Astrocyte (in vitro differentiated cells and primary cell): ENCODE measurements around the gene ANGEL2. TPM values are rescaled to one million over a fixed set of nuclear protein-coding genes. Genes with fewer than 3 reads are reported as not detected.
A peak's percentile ranks its signal among the peaks of the same experiment; 100 is the strongest.

Experiments
- DNase-seq: peaks from one replicate; pipeline ENCODE4 v3.0.0-alpha.2; 2010; ENCODE audit warnings: low read depth
- FAIRE-seq: peaks from 2 replicates; lab custom pipeline; 2011; peaks lifted over from hg19 to GRCh38; lab: Jason Lieb, UNC
- H2AFZ ChIP-seq: 2 replicates; pipeline ENCODE4 v1.6.0; 2012; ENCODE audit warnings: low read depth, low read length, inconsistent platforms
- H3K27ac ChIP-seq: 2 replicates; pipeline ENCODE4 v1.5.1; 2011; ENCODE audit warnings: low read depth, low read length, inconsistent platforms
- H3K27me3 ChIP-seq: 2 replicates; pipeline ENCODE4 v1.6.0; 2011; ENCODE audit warnings: low read length, inconsistent platforms; ENCODE audit not compliant: insufficient read depth
- H3K36me3 ChIP-seq: 2 replicates; pipeline ENCODE4 v1.5.1; 2011; ENCODE audit warnings: low read length, inconsistent platforms; ENCODE audit not compliant: insufficient read depth
- H3K4me1 ChIP-seq: 2 replicates; pipeline ENCODE4 v1.5.1; 2011; ENCODE audit warnings: low read length, inconsistent platforms; ENCODE audit not compliant: insufficient read depth
- H3K4me2 ChIP-seq: 2 replicates; pipeline ENCODE4 v1.6.0; 2012; ENCODE audit warnings: low read length, inconsistent platforms
- H3K4me3 ChIP-seq: 2 replicates; pipeline ENCODE4 v1.5.1; 2011; ENCODE audit warnings: low read depth, mild to moderate bottlenecking, low read length, inconsistent platforms; ENCODE audit not compliant: insufficient read depth
- H3K79me2 ChIP-seq: 2 replicates; pipeline ENCODE4 v1.6.0; 2012; ENCODE audit warnings: mild to moderate bottlenecking, low read length, inconsistent platforms; ENCODE audit not compliant: insufficient read depth
- H3K9ac ChIP-seq: 2 replicates; pipeline ENCODE4 v1.6.0; 2012; ENCODE audit warnings: mild to moderate bottlenecking, low read length, inconsistent platforms
- H3K9me3 ChIP-seq: 2 replicates; pipeline ENCODE4 v1.5.1; 2012; ENCODE audit warnings: low read depth, mild to moderate bottlenecking, low read length, inconsistent platforms; ENCODE audit not compliant: insufficient read depth
- H4K20me1 ChIP-seq: 2 replicates; pipeline ENCODE4 v1.6.0; 2012; ENCODE audit warnings: low read length, inconsistent platforms; ENCODE audit not compliant: insufficient read depth
- H3K27ac Mint-ChIP-seq: one replicate; pipeline ENCODE4 v1.8.0; 2021; ENCODE audit warnings: mild to moderate bottlenecking, mixed read lengths; ENCODE audit not compliant: unreplicated experiment
- H3K27me3 Mint-ChIP-seq: one replicate; pipeline ENCODE4 v1.8.0; 2021; ENCODE audit warnings: low read depth, mixed read lengths; ENCODE audit not compliant: unreplicated experiment
- H3K36me3 Mint-ChIP-seq: one replicate; pipeline ENCODE4 v1.8.0; 2021; ENCODE audit warnings: low read depth, mixed read lengths; ENCODE audit not compliant: unreplicated experiment
- H3K4me1 Mint-ChIP-seq: one replicate; pipeline ENCODE4 v1.8.0; 2021; ENCODE audit warnings: low read depth, mixed read lengths; ENCODE audit not compliant: unreplicated experiment
- H3K4me3 Mint-ChIP-seq: one replicate; pipeline ENCODE4 v1.8.0; 2021; ENCODE audit warnings: mild to moderate bottlenecking, moderate library complexity, mixed read lengths; ENCODE audit not compliant: unreplicated experiment
- H3K9me3 Mint-ChIP-seq: one replicate; pipeline ENCODE4 v1.8.0; 2021; ENCODE audit warnings: mild to moderate bottlenecking, mixed read lengths; ENCODE audit not compliant: unreplicated experiment
- CTCF ChIP-seq: IDR thresholded peaks from 2 replicates; pipeline ENCODE4 v1.5.1; 2011; ENCODE audit warnings: low read depth, mild to moderate bottlenecking, inconsistent platforms, low read length, moderate library complexity; ENCODE audit not compliant: insufficient read depth
- EZH2 ChIP-seq: IDR thresholded peaks from 2 replicates; pipeline ENCODE4 v1.6.1; 2012; ENCODE audit warnings: mild to moderate bottlenecking, low read length, inconsistent platforms; ENCODE audit not compliant: insufficient read depth
- total RNA-seq: library from RNA; stranded (reverse); gene quantifications from 2 replicates; pipeline ENCODE4 v1.2.1, GENCODE V29; 2021

Gene ANGEL2
- total RNA-seq, 1 donor from 2014 or later: 21.6 TPM

DNA sequence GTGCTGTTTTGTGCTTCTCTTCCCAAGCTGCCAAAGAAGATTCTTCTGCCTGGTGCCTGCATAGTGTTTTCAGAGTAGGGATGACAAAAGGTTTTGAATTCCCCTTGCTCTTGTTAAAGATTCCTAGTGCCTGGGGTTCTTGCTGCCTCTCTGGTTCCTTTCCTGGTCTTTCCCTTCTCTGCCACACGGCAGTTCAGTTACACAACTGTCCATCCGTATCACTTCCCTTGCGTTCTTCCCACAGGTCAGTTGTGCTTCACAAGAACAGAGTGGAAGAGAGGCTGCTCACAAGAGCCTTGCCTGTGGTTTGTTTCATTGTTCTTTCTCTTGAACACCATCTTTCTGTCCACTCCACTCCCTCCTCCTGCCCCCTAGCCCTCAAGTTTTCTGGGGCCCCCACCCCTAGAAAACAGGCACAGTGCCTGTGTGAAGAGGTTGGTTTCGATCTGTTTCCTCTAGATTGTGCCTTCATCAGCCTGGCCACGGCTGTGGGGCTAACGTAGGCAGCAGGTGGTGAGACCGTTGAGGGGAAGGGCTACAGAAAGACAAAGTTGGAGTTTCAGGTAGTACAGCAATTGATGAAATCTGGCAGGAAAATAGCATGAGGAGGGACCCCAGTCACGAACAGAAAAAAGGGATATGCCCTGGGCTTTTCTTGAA is 59.6 kb downstream of the ANGEL2 start:
- no peaks in the 10 kb centered on the region for H4K20me1 ChIP-seq
- no peaks in the 10 kb centered on the region for H3K27me3 ChIP-seq
- no peak overlapping the region for H3K4me3 Mint-ChIP-seq
- H3K4me1 Mint-ChIP-seq: peaks cover 24% of the 10 kb centered on the region
- no peak overlapping the region for H3K4me3 ChIP-seq
- peaks cover 24% of the 10 kb centered on the region for H3K27me3 Mint-ChIP-seq
- H3K4me2 ChIP-seq: no peak overlapping the region
- peak overlapping the region; percentile 13 for H3K27ac Mint-ChIP-seq
- peaks cover 15% of the 10 kb centered on the region for H3K4me1 ChIP-seq
- H3K9me3 Mint-ChIP-seq: no peaks in the 10 kb centered on the region
- no peaks in the 10 kb centered on the region for H3K79me2 ChIP-seq
- no peak for DNase-seq
- H3K36me3 Mint-ChIP-seq: peaks cover 11% of the 10 kb centered on the region
- no peak for FAIRE-seq
- no peaks in the 10 kb centered on the region for H3K9me3 ChIP-seq
- no peak overlapping the region for H3K9ac ChIP-seq
- no peaks in the 10 kb centered on the region for H3K36me3 ChIP-seq
- no peak overlapping the region for H3K27ac ChIP-seq
- no peak overlapping the region for H2AFZ ChIP-seq
- no peak for TF ChIP-seq EZH2
- TF ChIP-seq CTCF: no peak

DNA sequence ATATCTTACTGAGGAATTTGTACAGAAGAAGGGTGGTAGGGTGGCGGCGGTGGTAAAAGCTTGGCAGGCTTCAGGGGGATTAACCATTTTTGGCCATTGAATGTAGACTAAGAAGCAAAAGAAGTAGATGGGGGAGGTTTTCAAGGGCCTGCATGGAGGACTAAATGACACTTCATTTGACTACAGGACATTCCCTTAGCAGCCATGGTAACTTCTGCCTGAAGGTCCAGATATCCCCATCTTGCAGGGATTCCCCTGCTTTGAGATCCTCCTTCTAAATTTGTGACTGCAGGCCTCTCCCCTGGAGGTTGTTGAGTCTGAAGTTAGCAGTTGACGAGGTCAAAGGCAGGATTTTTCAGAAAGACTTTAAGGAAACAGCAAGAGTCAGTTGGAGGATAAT is 60.6 kb downstream of the ANGEL2 start:
- Histone ChIP-seq H4K20me1 (no peaks in the 10 kb centered on the region), H3K27me3 (no peaks in the 10 kb centered on the region), H2AFZ (no peak overlapping the region), H3K79me2 (no peaks in the 10 kb centered on the region), H3K9me3 (no peaks in the 10 kb centered on the region), H3K4me3 (no peak overlapping the region), H3K27ac (no peak overlapping the region), H3K4me1 (peaks cover 19% of the 10 kb centered on the region), H3K36me3 (no peaks in the 10 kb centered on the region), H3K9ac (no peak overlapping the region), H3K4me2 (no peak overlapping the region)
- no peak for TF ChIP-seq CTCF
- TF ChIP-seq EZH2: no peak
- Mint-ChIP-seq H3K27ac (no peak overlapping the region), H3K9me3 (no peaks in the 10 kb centered on the region), H3K36me3 (peaks cover 9% of the 10 kb centered on the region), H3K27me3 (peaks cover 27% of the 10 kb centered on the region), H3K4me3 (no peak overlapping the region), H3K4me1 (peaks cover 22% of the 10 kb centered on the region)
- DNase-seq (no peak), FAIRE-seq (no peak)

DNA sequence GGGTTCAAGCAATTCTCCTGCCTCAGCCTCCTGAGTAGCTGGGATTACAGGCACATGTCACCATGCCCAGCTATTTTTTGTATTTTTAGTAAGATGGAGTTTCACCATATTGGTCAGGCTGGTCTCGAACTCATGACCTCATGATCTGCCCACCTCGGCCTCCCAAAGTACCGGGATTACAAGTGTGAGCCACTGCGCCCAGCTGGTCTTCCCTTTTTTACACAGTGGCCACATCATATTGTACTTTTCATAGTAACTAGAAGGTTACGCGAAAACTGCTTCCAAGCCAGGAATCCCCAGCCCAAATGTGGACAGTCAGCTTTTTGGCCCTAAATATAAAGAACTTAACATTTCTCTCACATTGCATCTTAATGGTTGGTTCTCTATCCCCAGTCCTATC is 61.2 kb downstream of the ANGEL2 start:
- no peak overlapping the region for H2AFZ ChIP-seq
- DNase-seq (no peak), FAIRE-seq (no peak)
- peaks cover 19% of the 10 kb centered on the region for H3K4me1 ChIP-seq
- peaks cover 31% of the 10 kb centered on the region for H3K27me3 Mint-ChIP-seq
- TF ChIP-seq EZH2: no peak
- TF ChIP-seq CTCF: no peak
- no peaks in the 10 kb centered on the region for H3K9me3 Mint-ChIP-seq
- H3K27me3 ChIP-seq: no peaks in the 10 kb centered on the region
- no peak overlapping the region for H3K27ac Mint-ChIP-seq
- no peak overlapping the region for H3K4me3 ChIP-seq
- H3K9me3 ChIP-seq: no peaks in the 10 kb centered on the region
- H3K4me2 ChIP-seq: no peak overlapping the region
- H3K36me3 Mint-ChIP-seq: peaks cover 9% of the 10 kb centered on the region
- no peak overlapping the region for H3K4me3 Mint-ChIP-seq
- no peaks in the 10 kb centered on the region for H3K79me2 ChIP-seq
- H3K27ac ChIP-seq: no peak overlapping the region
- H3K9ac ChIP-seq: no peak overlapping the region
- H4K20me1 ChIP-seq: no peaks in the 10 kb centered on the region
- H3K36me3 ChIP-seq: no peaks in the 10 kb centered on the region
- H3K4me1 Mint-ChIP-seq: peaks cover 20% of the 10 kb centered on the region
